H1 (cell line): ENCODE measurements around the gene HOMER3. TPM values are rescaled to one million over a fixed set of nuclear protein-coding genes. Genes with fewer than 3 reads are reported as not detected.

ENCODE experiments used
- BCL11A ChIP-seq, 2 experiments: IDR thresholded peaks; one replicate each; pipeline ENCODE4 v1.6.1; 2011; ENCODE audit warnings: low read depth in 2 of 2, low read length in 2 of 2, mild to moderate bottlenecking in 2 of 2
- CBX8 ChIP-seq: fragments of 300-800, 300-1000 bp; sonication (generic); IDR thresholded peaks from 2 replicates; pipeline ENCODE4 v1.7.1; 2016; ENCODE audit warnings: low read depth, low read length, borderline replicate concordance
- CHD2 ChIP-seq: IDR thresholded peaks from 2 replicates; pipeline ENCODE4 v1.6.1; 2012; ENCODE audit warnings: low read length, improper control_type of control experiment
- CTBP2 ChIP-seq: IDR thresholded peaks from 2 replicates; pipeline ENCODE4 v1.7.0; 2011; ENCODE audit warnings: borderline replicate concordance, mild to moderate bottlenecking, moderate library complexity, mixed read lengths, low read length; ENCODE audit not compliant: insufficient read depth, insufficient read length
- EGR1 ChIP-seq: IDR thresholded peaks from 2 replicates; pipeline ENCODE4 v1.6.1; 2011; ENCODE audit warnings: low read depth, low read length, borderline replicate concordance
- KDM5A ChIP-seq: fragments of 200-600 bp; IDR thresholded peaks from 2 replicates; pipeline ENCODE4 v1.7.1; 2012; ENCODE audit warnings: mild to moderate bottlenecking, low read length, inconsistent platforms, mixed read lengths
- TEAD4 ChIP-seq: IDR thresholded peaks from 2 replicates; pipeline ENCODE4 v1.6.1; 2012; ENCODE audit warnings: low read depth, low read length, inconsistent platforms, mixed read lengths
- polyA plus RNA-seq, 7 experiments: library from polyadenylated mRNA; depleted of rRNA in 3 of 7; stranded (reverse) in 5 of 7; unstranded in 2 of 7; fragments of >200 nt in 5 of 7; fragments of 200-250 nt in 2 of 7; gene quantifications; 1 replicate in 5 of 7; 2 replicates in 1 of 7; 4 replicates in 1 of 7; pipeline versions ENCODE4 v1.2.1 to v1.2.3, GENCODE V29; 2011 to 2013; ENCODE audit warnings: missing spikeins in 2 of 7, mixed read lengths in 2 of 7
- total RNA-seq: library from RNA; stranded (reverse); fragmentation: NEBNext Ultra II Directional; extraction: Animal tissue kit (Norgen Biotek cat#: 25700); gene quantifications from 2 replicates; pipeline ENCODE4 v1.2.1, GENCODE V29; 2021

The HOMER3 gene
- total and polyA plus RNA-seq, 2 of the 8 experiments (the other 6 are each of a cell fraction or from before 2014, with no cell fraction given), result 28.3 to 41.6 TPM

- TF ChIP-seq TEAD4 (no peak), CHD2 (no peak), EGR1 (no peak), CBX8 (no peak), KDM5A (no peak), CTBP2 (no peak), BCL11A (IDR thresholded peaks at IDR 0.05; ENCODE audit: low read depth in 2 of 2, low read length in 2 of 2) (no peak)
Observed at GRCh38 chr19:18905513-18906236, 35.3 kb downstream of the HOMER3 start (continued).
